ENCODE data around the gene RBMY1J. TPM values are rescaled to one million over a fixed set of nuclear protein-coding genes. Genes with fewer than 3 reads are reported as not detected.

Gene RBMY1J
- total RNA-seq (2022; extraction: Qiagen RNA extraction; ENCODE audit: low read depth): not detected in 5 replicates

GRCh38 chrY:22403110-22403509 lies at the start of gene RBMY1J:
RBMY1J (plus strand) TSS chrY:22403410; CDS start chrY:22405448, 2,038 bp downstream.

Other genes with a start within 250 kb of the RBMY1J start
- not detected in 5 replicates for gene RBMY1F, start 220.5 kb upstream of the RBMY1J start, total RNA-seq (2022; extraction: Qiagen RNA extraction; ENCODE audit: low read depth)

Measured in A549 treated with GW870086 at 1 μM for 4 hours (cell line).